Left renal cortex interstitium (tissue), 4 donors: ENCODE measurements around the gene SPATA32. TPM values are rescaled to one million over a fixed set of nuclear protein-coding genes. Genes with fewer than 3 reads are reported as not detected.
A peak's percentile ranks its signal among the peaks of the same experiment; 100 is the strongest.

Experiments used
- DNase-seq, 4 donors: peaks; one replicate each; pipeline ENCODE4 v3.0.0-alpha.2; 2013; ENCODE audit warnings: low read depth in 4 of 4, low spot score in 2 of 4, missing footprints in 1 of 4
- polyA plus RNA-seq, 4 donors: library from polyadenylated mRNA; unstranded; fragments of 120-200 nt; gene quantifications; one replicate each; pipeline ENCODE4 v1.2.1, GENCODE V29; 2013; ENCODE audit not compliant: insufficient read length in 4 of 4

Gene SPATA32
- polyA plus RNA-seq, 4 donors: 0.11 to 0.43 (median 0.25) TPM; not detected in 1

- DNase-seq: no peak
Measured at GRCh38 chr17:45220079-45220478, 41.8 kb downstream of the SPATA32 start.

- DNase-seq: peak in 3 of 4 donors; percentile 51 to 83 (median 61)
Measured at GRCh38 chr17:45218895-45219661, 42.8 kb downstream of the SPATA32 start.

Other genes starting within 250 kb of the SPATA32 start
- 10 to 100 TPM; 46.3 to 69.4 (median 57.5) TPM for gene DCAKD, start 210.5 kb downstream of the SPATA32 start, polyA plus RNA-seq
- 10 to 100 TPM; 70.3 to 95.5 (median 74.2) TPM for gene NMT1, start 200.8 kb downstream of the SPATA32 start, polyA plus RNA-seq
- 10 to 100 TPM; 21.1 to 38.0 (median 30.0) TPM for gene PLCD3, start 129.6 kb downstream of the SPATA32 start, polyA plus RNA-seq
- 10 to 100 TPM; 11.4 to 19.0 (median 16.9) TPM for gene ACBD4, start 126.4 kb downstream of the SPATA32 start, polyA plus RNA-seq
- 10 to 100 TPM; 36.3 to 44.6 (median 43.1) TPM for gene HEXIM1, start 113.6 kb downstream of the SPATA32 start, polyA plus RNA-seq
- gene HEXIM2, start 100.2 kb downstream of the SPATA32 start, polyA plus RNA-seq: 10 to 100 TPM; 11.8 to 19.8 (median 16.6) TPM
- 1 to 10 TPM; 4.4 to 7.7 (median 6.7) TPM for gene FMNL1, start 40.2 kb downstream of the SPATA32 start, polyA plus RNA-seq
- 1 to 10 TPM; 5.3 to 8.0 (median 6.4) TPM for gene MAP3K14, start 54.9 kb upstream of the SPATA32 start, polyA plus RNA-seq
- 10 to 100 TPM; 11.9 to 20.9 (median 17.7) TPM for gene ARHGAP27, start 170.8 kb upstream of the SPATA32 start, polyA plus RNA-seq
- 10 to 100 TPM; 10.4 to 18.6 (median 15.0) TPM for gene PLEKHM1, start 228.6 kb upstream of the SPATA32 start, polyA plus RNA-seq